ENCODE data around the gene ITGAE. TPM values are rescaled to one million over a fixed set of nuclear protein-coding genes. Genes with fewer than 3 reads are reported as not detected.

The ITGAE gene
- total and polyA plus RNA-seq, 7 donors: 25.2 to 51.8 (median 42.9) TPM

- H3K36me3 ChIP-seq: peaks cover 21 to 77% (median 33%) of the 10 kb centered on the region in 4 donors
- H3K9me3 ChIP-seq: no peaks in the 10 kb centered on the region
- DNase-seq: no peak
- H3K27ac ChIP-seq: no peak overlapping the region
- WGBS, 2 donors: 92 to 93% methylated on average over 7 of the region's 7 CpGs
- peaks cover 0 to 1% (median 0%) of the 10 kb centered on the region in 4 donors for H3K4me1 ChIP-seq
- no peak for TF ChIP-seq POLR2AphosphoS5 (IDR thresholded peaks at IDR 0.05)
- no peak for TF ChIP-seq POLR2A (IDR thresholded peaks at IDR 0.05)
- TF ChIP-seq EP300 (IDR thresholded peaks at IDR 0.05): no peak
- no peak for TF ChIP-seq CTCF (IDR thresholded peaks at IDR 0.05)
- no peak overlapping the region for H3K4me3 ChIP-seq
- intact Hi-C loops (cut with DNase I): no loop called here
- H3K27me3 ChIP-seq: no peaks in the 10 kb centered on the region
Observed at GRCh38 chr17:3808701-3809100, 7.7 kb upstream of the ITGAE start.

GRCh38 chr17:3805581-3805980 is 4.6 kb upstream of the ITGAE start:
- TF ChIP-seq CTCF (IDR thresholded peaks at IDR 0.05) (no peak), EP300 (IDR thresholded peaks at IDR 0.05) (no peak), POLR2A (IDR thresholded peaks at IDR 0.05) (no peak), POLR2AphosphoS5 (IDR thresholded peaks at IDR 0.05) (no peak)
- H3K27ac ChIP-seq: no peak overlapping the region
- DNase-seq: no peak
- no peaks in the 10 kb centered on the region for H3K9me3 ChIP-seq
- peaks cover 0 to 46% (median 14%) of the 10 kb centered on the region in 4 donors for H3K36me3 ChIP-seq
- H3K4me1 ChIP-seq: peaks cover 0 to 16% (median 13%) of the 10 kb centered on the region in 4 donors
- intact Hi-C loops (cut with DNase I): no loop called here
- H3K27me3 ChIP-seq: no peaks in the 10 kb centered on the region
- 85 to 96% methylated on average over 5 of the region's 5 CpGs for WGBS, 2 donors
- no peak overlapping the region for H3K4me3 ChIP-seq

- intact Hi-C loops (cut with DNase I): no loop called here
- Histone ChIP-seq H3K4me1 (peaks cover 0 to 16% (median 13%) of the 10 kb centered on the region in 4 donors), H3K27ac (no peak overlapping the region), H3K27me3 (no peaks in the 10 kb centered on the region), H3K36me3 (peaks cover 0 to 35% (median 11%) of the 10 kb centered on the region in 4 donors), H3K9me3 (no peaks in the 10 kb centered on the region), H3K4me3 (no peak overlapping the region)
- WGBS, 2 donors: 40 to 61% methylated on average over 6 of the region's 6 CpGs
- DNase-seq: no peak
- TF ChIP-seq POLR2AphosphoS5 (IDR thresholded peaks at IDR 0.05) (no peak), EP300 (IDR thresholded peaks at IDR 0.05) (no peak), POLR2A (IDR thresholded peaks at IDR 0.05) (no peak), CTCF (IDR thresholded peaks at IDR 0.05) (no peak)
Observed at GRCh38 chr17:3804503-3804931, 3.5 kb upstream of the ITGAE start.

GRCh38 chr17:3803308-3803640 is 2.3 kb upstream of the ITGAE start:
- Histone ChIP-seq H3K4me3 (no peak overlapping the region), H3K9me3 (no peaks in the 10 kb centered on the region), H3K4me1 (peaks cover 0 to 16% (median 13%) of the 10 kb centered on the region in 4 donors), H3K27ac (peak overlapping the region; percentile 56 to 82 (median 70)), H3K36me3 (peaks cover 0 to 23% (median 4%) of the 10 kb centered on the region in 4 donors), H3K27me3 (no peaks in the 10 kb centered on the region)
- TF ChIP-seq POLR2AphosphoS5 (IDR thresholded peaks at IDR 0.05) (no peak), POLR2A (IDR thresholded peaks at IDR 0.05) (no peak), EP300 (IDR thresholded peaks at IDR 0.05) (no peak), CTCF (IDR thresholded peaks at IDR 0.05) (no peak)
- WGBS, 2 donors: 81 to 87% methylated on average over 5 of the region's 5 CpGs
- intact Hi-C loops (cut with DNase I): no loop called here
- DNase-seq: no peak

Data from sigmoid colon (tissue), 7 donors.